K562 (cell line): ENCODE measurements around the gene HOXB4. TPM values are rescaled to one million over a fixed set of nuclear protein-coding genes. Genes with fewer than 3 reads are reported as not detected.
A peak's percentile ranks its signal among the peaks of the same experiment; 100 is the strongest.

Experiments
- AFF1 ChIP-seq, 2 experiments: fragments of 450-650 bp; IDR thresholded peaks; 2 replicates each; pipeline ENCODE4 v1.6.1; 2018; ENCODE audit warnings: mild to moderate bottlenecking in 2 of 2, low read depth in 1 of 2; ENCODE audit not compliant: partially characterized antibody in 2 of 2
- ARID2 ChIP-seq: fragments of 450-650 bp; IDR thresholded peaks from 2 replicates; pipeline ENCODE4 v1.6.1; 2017; ENCODE audit warnings: antibody characterized with exemption, mild to moderate bottlenecking
- CBX1 ChIP-seq: sonication (generic); IDR thresholded peaks from 2 replicates; pipeline ENCODE4 v1.6.1; 2016; ENCODE audit warnings: antibody characterized with exemption, low read depth, mild to moderate bottlenecking
- HLTF ChIP-seq: fragments of 450-650 bp; IDR thresholded peaks from 2 replicates; pipeline ENCODE4 v1.6.1; 2016
- JUND ChIP-seq, 2 experiments: IDR thresholded peaks; 2 replicates in 1 of 2; 3 replicates in 1 of 2; pipeline ENCODE4 v1.6.1; 2011; ENCODE audit warnings: borderline replicate concordance in 2 of 2, low read depth in 2 of 2, low read length in 2 of 2, improper control_type of control experiment in 1 of 2, missing biosample characterization in 1 of 2, missing genetic modification characterization in 1 of 2, missing genetic modification reagents in 1 of 2
- KHSRP ChIP-seq: fragments of 450-650 bp; IDR thresholded peaks from 2 replicates; pipeline ENCODE4 v1.6.1; 2017
- LCOR ChIP-seq: sonication (generic); formaldehyde crosslinking; IDR thresholded peaks from 2 replicates; pipeline ENCODE4 v1.8.0; 2022; ENCODE audit warnings: mild to moderate bottlenecking, missing genetic modification reagents
- MAFG ChIP-seq: fragments of 450-650 bp; conservative IDR thresholded peaks from 2 replicates; pipeline ENCODE4 v1.6.1; 2016; ENCODE audit warnings: missing genetic modification characterization, missing compliant biosample characterization
- NFRKB ChIP-seq: fragments of 450-650 bp; IDR thresholded peaks from 2 replicates; pipeline ENCODE4 v1.6.1; 2016; ENCODE audit warnings: low read depth
- NR0B1 ChIP-seq: fragments of 450-650 bp; IDR thresholded peaks from one replicate; pipeline ENCODE4 v1.6.1; 2018; ENCODE audit warnings: mild to moderate bottlenecking, moderate library complexity; ENCODE audit not compliant: partially characterized antibody
- PCBP1 ChIP-seq: fragments of 200-400 bp; formaldehyde crosslinking; IDR thresholded peaks from 2 replicates; pipeline ENCODE4 v1.6.1; 2018; ENCODE audit warnings: mild to moderate bottlenecking, low read depth, low read length; ENCODE audit not compliant: poor library complexity, severe bottlenecking
- SMARCA5 ChIP-seq: fragments of 450-650 bp; IDR thresholded peaks from 2 replicates; pipeline ENCODE4 v1.6.1; 2016
- SRSF1 ChIP-seq: fragments of 200-400 bp; formaldehyde crosslinking; IDR thresholded peaks from 2 replicates; pipeline ENCODE4 v1.6.1; 2017; ENCODE audit warnings: mild to moderate bottlenecking, low read depth, low read length, moderate library complexity
- SRSF3 ChIP-seq: fragments of 200-400 bp; formaldehyde crosslinking; IDR thresholded peaks from 2 replicates; pipeline ENCODE4 v1.6.1; 2016; ENCODE audit warnings: mild to moderate bottlenecking, low read length, moderate library complexity; ENCODE audit not compliant: insufficient read depth
- TAF15 ChIP-seq: fragments of 200-400 bp; formaldehyde crosslinking; IDR thresholded peaks from 2 replicates; pipeline ENCODE4 v1.6.1; 2017; ENCODE audit warnings: mild to moderate bottlenecking, low read depth, low read length, moderate library complexity
- THAP7 ChIP-seq: fragments of 250-450 bp; sonication (Bioruptor Pico); IDR thresholded peaks from 2 replicates; pipeline ENCODE4 v1.5.0; 2021
- XRCC5 ChIP-seq: fragments of 200-400 bp; formaldehyde crosslinking; IDR thresholded peaks from 2 replicates; pipeline ENCODE4 v1.6.1; 2017; ENCODE audit warnings: low read depth, mild to moderate bottlenecking, low read length
- ZNF212 ChIP-seq: fragments of 450-650 bp; formaldehyde crosslinking; IDR thresholded peaks from 2 replicates; pipeline ENCODE4 v1.4.0; 2020; ENCODE audit warnings: mild to moderate bottlenecking
- ZNF282 ChIP-seq: sonication (generic); formaldehyde crosslinking; IDR thresholded peaks from 2 replicates; pipeline ENCODE4 v1.8.1; 2023; ENCODE audit warnings: missing genetic modification reagents
- ZNF395 ChIP-seq: fragments of 200-800 bp; sonication (Bioruptor generic); IDR thresholded peaks from 2 replicates; pipeline ENCODE4 v1.6.1; 2017; ENCODE audit warnings: missing genetic modification characterization, missing compliant biosample characterization
- ZNF431 ChIP-seq: sonication (generic); formaldehyde crosslinking; IDR thresholded peaks from 2 replicates; pipeline ENCODE4 v1.8.0; 2022; ENCODE audit warnings: mild to moderate bottlenecking, missing genetic modification reagents
- polyA plus RNA-seq, 8 experiments: library from polyadenylated mRNA; depleted of rRNA in 4 of 8; stranded (reverse) in 5 of 8; unstranded in 3 of 8; fragments of >200 nt; fragmentation: Nextera tagmentation in 2 of 8; fragmentation: Illumina TruSeq in 1 of 8; extraction: Ambion mirVana in 2 of 8; extraction: Trizol in 1 of 8; gene quantifications; 2 replicates each; pipeline versions ENCODE4 v1.2.1 to v1.2.3, GENCODE V29; 2011 to 2014; ENCODE audit warnings: inconsistent platforms in 1 of 8, missing spikeins in 1 of 8
- total RNA-seq, 7 experiments: library from RNA; depleted of rRNA in 6 of 7; stranded (reverse); fragments of >200 nt in 6 of 7; fragmentation: Illumina TruSeq in 2 of 7; extraction: Trizol in 2 of 7; gene quantifications; 2 replicates each; pipeline versions ENCODE4 v1.2.1 to v1.2.3, GENCODE V29; 2011 to 2021; ENCODE audit warnings: low replicate concordance in 1 of 7

Gene HOXB4
- total and polyA plus RNA-seq, 9 of the 15 experiments (the other 6 are each of a cell fraction or from before 2014, with no cell fraction given) = 1.6 to 34.9 (median 14.9) TPM

- no peak for TF ChIP-seq SRSF3
- no peak; the same call in 1 of the 2 replicates for TF ChIP-seq LCOR (CRISPR knock-in tag)
- no peak for TF ChIP-seq TAF15
- no peak for TF ChIP-seq SMARCA5
- TF ChIP-seq ARID2 = no peak
- no peak for TF ChIP-seq ZNF282 (CRISPR knock-in tag)
- TF ChIP-seq SRSF1 = no peak
- TF ChIP-seq NFRKB = 0 out of 2 replicates have a peak, but pooled peaks have one; percentile 50
- no peak for TF ChIP-seq HLTF
- no peak for TF ChIP-seq JUND (IDR thresholded peaks at IDR 0.05; ENCODE audit: borderline replicate concordance, low read depth, low read length)
- no peak for TF ChIP-seq JUND (tag; IDR thresholded peaks at IDR 0.05; ENCODE audit: borderline replicate concordance, low read depth, low read length)
- no peak for TF ChIP-seq KHSRP
- no peak for TF ChIP-seq CBX1
- peak; percentile 79 for TF ChIP-seq PCBP1
- TF ChIP-seq MAFG (tag) = no peak
- peak; percentile 64; the same call in 1 of the 2 replicates for TF ChIP-seq ZNF395 (CRISPR knock-in tag)
- no peak for TF ChIP-seq XRCC5
- TF ChIP-seq ZNF212 (CRISPR knock-in tag) = no peak
- TF ChIP-seq ZNF431 (CRISPR knock-in tag) = no peak
- TF ChIP-seq THAP7 (CRISPR knock-in tag) = no peak
- TF ChIP-seq NR0B1 = no peak
- peak in 1 of 2 experiments; percentile 91 for TF ChIP-seq AFF1 (IDR thresholded peaks at IDR 0.05; ENCODE audit: low read depth in 1 of 2, partially characterized antibody in 2 of 2)
Observed at GRCh38 chr17:48610282-48611211, 32.4 kb upstream of the HOXB4 start, which contains the start of gene HOXB7 (continued).
